CD14-positive monocyte (primary cell): ENCODE results near the gene GH1. TPM values are rescaled to one million over a fixed set of nuclear protein-coding genes. Genes with fewer than 3 reads are reported as not detected.
"Not testable (repeated sequence)": the region's sequence is repeated elsewhere in the genome, so short reads cannot be mapped to it uniquely, and the experiment has no call there.

Experiments
- DNase-seq, 3 donors: peaks; one replicate each; pipeline ENCODE4 v3.0.0-alpha.2; 2011 to 2022
- H2AFZ ChIP-seq: 2 replicates; pipeline ENCODE4 v1.6.0; 2012; ENCODE audit warnings: mild to moderate bottlenecking, low read depth, low read length, inconsistent platforms; ENCODE audit not compliant: insufficient read depth, poor library complexity, severe bottlenecking
- H3K27ac ChIP-seq, 2 donors: 1 replicate in 1 of 2; 2 replicates in 1 of 2; pipeline ENCODE4 v1.5.1; 2012 to 2013; ENCODE audit warnings: low read length in 2 of 2, control low read depth in 1 of 2, inconsistent platforms in 1 of 2, low read depth in 1 of 2, mild to moderate bottlenecking in 1 of 2
- H3K27me3 ChIP-seq, 2 donors: one replicate each; pipeline versions ENCODE4 v1.6.0 to v1.6.1; 2011 to 2013; ENCODE audit warnings: low read length in 2 of 2; ENCODE audit not compliant: control insufficient read depth in 2 of 2, insufficient read depth in 2 of 2
- H3K36me3 ChIP-seq, 2 donors: replicated peaks in 1 of 2; 1 replicate in 1 of 2; 2 replicates in 1 of 2; pipeline versions ENCODE4 v1.5.1 to v1.6.1; 2012 to 2013; ENCODE audit warnings: low read length in 2 of 2, control low read depth in 1 of 2, inconsistent platforms in 1 of 2, mild to moderate bottlenecking in 1 of 2; ENCODE audit not compliant: insufficient read depth in 2 of 2, control insufficient read depth in 1 of 2
- H3K4me1 ChIP-seq, 2 donors: 1 replicate in 1 of 2; 2 replicates in 1 of 2; pipeline versions ENCODE4 v1.5.1 to v1.6.1; 2012 to 2013; ENCODE audit warnings: low read length in 2 of 2, control low read depth in 1 of 2, inconsistent platforms in 1 of 2, mild to moderate bottlenecking in 1 of 2, moderate library complexity in 1 of 2; ENCODE audit not compliant: insufficient read depth in 2 of 2, control insufficient read depth in 1 of 2
- H3K4me2 ChIP-seq: replicated peaks from 2 replicates; pipeline ENCODE3; 2012; ENCODE audit warnings: low read length, moderate library complexity, mild to moderate bottlenecking; ENCODE audit not compliant: poor library complexity, severe bottlenecking; ENCODE audit errors: extremely low read depth
- H3K4me3 ChIP-seq, 3 experiments: fragments of 200-600 bp in 1 of 3; sonication (generic) in 1 of 3; replicated peaks in 1 of 3; 1 replicate in 2 of 3; 2 replicates in 1 of 3; pipeline ENCODE4 v1.5.1; 2011 to 2013; ENCODE audit warnings: low read length in 3 of 3, mild to moderate bottlenecking in 3 of 3, control low read depth in 2 of 3, low read depth in 2 of 3, inconsistent platforms in 1 of 3, moderate library complexity in 1 of 3
- H3K79me2 ChIP-seq: 2 replicates; pipeline ENCODE4 v1.6.0; 2012; ENCODE audit warnings: mild to moderate bottlenecking, control low read depth, inconsistent platforms, low read length, moderate library complexity; ENCODE audit not compliant: insufficient read depth
- H3K9ac ChIP-seq: 2 replicates; pipeline ENCODE4 v1.6.0; 2017; ENCODE audit warnings: low read length, mild to moderate bottlenecking; ENCODE audit not compliant: insufficient read depth, poor library complexity, severe bottlenecking
- H3K9me3 ChIP-seq, 2 donors: replicated peaks in 1 of 2; 1 replicate in 1 of 2; 2 replicates in 1 of 2; pipeline versions ENCODE4 v1.5.1 to v1.6.1; 2012 to 2013; ENCODE audit warnings: low read length in 2 of 2, control low read depth in 1 of 2; ENCODE audit not compliant: control insufficient read depth in 1 of 2, insufficient read depth in 1 of 2
- H4K20me1 ChIP-seq: 2 replicates; pipeline ENCODE4 v1.6.0; 2012; ENCODE audit warnings: mild to moderate bottlenecking, low read length, control low read depth, moderate library complexity; ENCODE audit not compliant: insufficient read depth
- H3K27ac Mint-ChIP-seq, 7 donors: one replicate each; pipeline ENCODE4 v1.8.0; 2020; ENCODE audit warnings: mild to moderate bottlenecking in 7 of 7, mixed read lengths in 7 of 7, moderate library complexity in 6 of 7, inconsistent platforms in 2 of 7
- H3K27me3 Mint-ChIP-seq, 3 donors: one replicate each; pipeline ENCODE4 v1.8.0; 2021 to 2022; ENCODE audit warnings: low read depth in 3 of 3, mild to moderate bottlenecking in 3 of 3, mixed read lengths in 3 of 3, moderate library complexity in 3 of 3, inconsistent platforms in 1 of 3
- H3K36me3 Mint-ChIP-seq, 2 donors: one replicate each; pipeline ENCODE4 v1.8.0; 2020; ENCODE audit warnings: mixed read lengths in 2 of 2, inconsistent platforms in 1 of 2, mild to moderate bottlenecking in 1 of 2
- H3K4me1 Mint-ChIP-seq: one replicate; pipeline ENCODE4 v1.8.0; 2020; ENCODE audit warnings: mild to moderate bottlenecking, mixed read lengths
- H3K4me3 Mint-ChIP-seq, 2 donors: one replicate each; pipeline ENCODE4 v1.8.0; 2020; ENCODE audit warnings: mild to moderate bottlenecking in 2 of 2, mixed read lengths in 2 of 2, moderate library complexity in 1 of 2
- H3K9me3 Mint-ChIP-seq, 7 donors: one replicate each; pipeline ENCODE4 v1.8.0; 2020 to 2022; ENCODE audit warnings: mixed read lengths in 7 of 7, mild to moderate bottlenecking in 6 of 7, moderate library complexity in 6 of 7, inconsistent platforms in 2 of 7
- WGBS: methylation state at CpG from one replicate; pipeline ENCODE4 v1.1.5; 2013; ENCODE audit warnings: missing lambda C conversion rate; ENCODE audit not compliant: insufficient coverage; 5-methylcytosine and 5-hydroxymethylcytosine counted together
- intact Hi-C, 2 donors: fragments of 100-400 bp; cut with micrococcal nuclease; formaldehyde crosslinking; loops; one replicate each; pipeline versions ENCODE4 v1.15.0 to v1.15.1; 2023
- polyA plus RNA-seq, 3 donors: library from polyadenylated mRNA; depleted of rRNA in 1 of 3; unstranded in 2 of 3; stranded (reverse) in 1 of 3; fragments of 300-500 nt in 2 of 3; fragments of >200 nt in 1 of 3; fragmentation: Illumina TruSeq in 2 of 3; gene quantifications; 1 replicate in 2 of 3; 2 replicates in 1 of 3; pipeline ENCODE4 v1.2.3, GENCODE V29; 2012 to 2021
- TF ChIP-seq, protein P1 (sequence below): fragments of 200-600 bp; IDR thresholded peaks from one replicate; pipeline ENCODE4 v1.8.0; 2022; ENCODE audit warnings: antibody characterized with exemption, mild to moderate bottlenecking

GH1 gene
- polyA plus RNA-seq, 3 donors, result not detected

GRCh38 chr17:63911041-63911635 is 7.5 kb downstream of the GH1 start, which contains the start of gene CSHL1:
CSHL1 (minus strand) TSS chr17:63911258; CDS start chr17:63911196, 62 bp downstream.
- intact Hi-C loops, result loop anchor here in 1 of 2 donors (10.0 kb wide), 1 partner anchor 114 kb away; the partner anchor contains the start of gene ICAM2
- Histone ChIP-seq H3K4me1 (no peaks in the 10 kb centered on the region), H3K9me3 (no peaks in the 10 kb centered on the region), H4K20me1 (no peaks in the 10 kb centered on the region), H3K36me3 (no peaks in the 10 kb centered on the region), H3K79me2 (no peaks in the 10 kb centered on the region), H3K4me3 (no peak within 1 kb of the TSS), H3K4me2 (no peak within 1 kb of the TSS), H2AFZ (no peak within 1 kb of the TSS), H3K27me3 (no peaks in the 10 kb centered on the region), H3K27ac (no peak within 1 kb of the TSS), H3K9ac (no peak within 1 kb of the TSS)
- H3K9me3 Mint-ChIP-seq, result peaks cover 0 to 2% (median 0%) of the 10 kb centered on the region in 7 donors
- H3K36me3 Mint-ChIP-seq, result no peaks in the 10 kb centered on the region
- TF ChIP-seq, protein P1, sequence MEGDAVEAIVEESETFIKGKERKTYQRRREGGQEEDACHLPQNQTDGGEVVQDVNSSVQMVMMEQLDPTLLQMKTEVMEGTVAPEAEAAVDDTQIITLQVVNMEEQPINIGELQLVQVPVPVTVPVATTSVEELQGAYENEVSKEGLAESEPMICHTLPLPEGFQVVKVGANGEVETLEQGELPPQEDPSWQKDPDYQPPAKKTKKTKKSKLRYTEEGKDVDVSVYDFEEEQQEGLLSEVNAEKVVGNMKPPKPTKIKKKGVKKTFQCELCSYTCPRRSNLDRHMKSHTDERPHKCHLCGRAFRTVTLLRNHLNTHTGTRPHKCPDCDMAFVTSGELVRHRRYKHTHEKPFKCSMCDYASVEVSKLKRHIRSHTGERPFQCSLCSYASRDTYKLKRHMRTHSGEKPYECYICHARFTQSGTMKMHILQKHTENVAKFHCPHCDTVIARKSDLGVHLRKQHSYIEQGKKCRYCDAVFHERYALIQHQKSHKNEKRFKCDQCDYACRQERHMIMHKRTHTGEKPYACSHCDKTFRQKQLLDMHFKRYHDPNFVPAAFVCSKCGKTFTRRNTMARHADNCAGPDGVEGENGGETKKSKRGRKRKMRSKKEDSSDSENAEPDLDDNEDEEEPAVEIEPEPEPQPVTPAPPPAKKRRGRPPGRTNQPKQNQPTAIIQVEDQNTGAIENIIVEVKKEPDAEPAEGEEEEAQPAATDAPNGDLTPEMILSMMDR, result no peak
- peaks cover 8% of the 10 kb centered on the region for H3K4me1 Mint-ChIP-seq
- no peak for DNase-seq
- H3K27ac Mint-ChIP-seq, result peak within 1 kb of the TSS in 2 of 7 donors; percentile 6 to 50
- WGBS, result 93% methylated on average over 12 of the region's 15 CpGs
- peaks cover 1 to 8% (median 2%) of the 10 kb centered on the region in 3 donors for H3K27me3 Mint-ChIP-seq
- H3K4me3 Mint-ChIP-seq, result no peak within 1 kb of the TSS

DNA sequence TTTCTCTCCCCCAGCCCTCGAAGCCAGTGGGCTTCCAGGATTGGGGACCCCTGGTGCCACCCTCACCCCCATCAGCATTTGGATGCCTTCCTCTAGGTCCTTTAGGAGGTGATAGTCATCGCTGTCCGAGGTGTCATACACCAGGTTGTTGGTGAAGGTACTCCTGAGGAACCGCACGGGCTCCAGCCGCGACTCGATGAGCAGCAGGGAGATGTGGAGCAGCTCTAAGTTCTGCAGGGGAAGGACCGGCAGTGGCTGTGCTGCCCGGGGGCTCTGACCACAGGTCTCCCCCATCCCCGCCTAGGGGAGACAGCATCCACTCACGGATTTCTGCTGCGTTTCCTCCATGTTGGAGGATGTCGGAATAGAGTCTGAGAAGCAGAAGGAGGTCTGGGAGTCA is 8.5 kb downstream of the GH1 start:
- H3K4me1 Mint-ChIP-seq, result no peaks in the 10 kb centered on the region
- H3K9me3 ChIP-seq, result no peaks in the 10 kb centered on the region
- peaks cover 1 to 8% (median 2%) of the 10 kb centered on the region in 3 donors for H3K27me3 Mint-ChIP-seq
- H3K4me1 ChIP-seq, result no peaks in the 10 kb centered on the region
- no peaks in the 10 kb centered on the region for H3K36me3 Mint-ChIP-seq
- H3K79me2 ChIP-seq, result no peaks in the 10 kb centered on the region
- no peak overlapping the region for H3K9ac ChIP-seq
- H3K4me2 ChIP-seq, result no peak overlapping the region
- no peak overlapping the region for H3K4me3 Mint-ChIP-seq
- no peak overlapping the region for H3K4me3 ChIP-seq
- no peak for DNase-seq
- intact Hi-C loops, result loop anchor here in 1 of 2 donors (10.0 kb wide), 1 partner anchor 115 kb away; the partner anchor contains the start of gene ICAM2
- WGBS, result 95% methylated on average over 10 of the region's 14 CpGs
- H3K27ac Mint-ChIP-seq, result no peak overlapping the region
- no peaks in the 10 kb centered on the region for H3K27me3 ChIP-seq
- H4K20me1 ChIP-seq, result no peaks in the 10 kb centered on the region
- H3K9me3 Mint-ChIP-seq, result peaks cover 0 to 2% (median 0%) of the 10 kb centered on the region in 7 donors
- no peaks in the 10 kb centered on the region for H3K36me3 ChIP-seq
- no peak overlapping the region for H2AFZ ChIP-seq
- TF ChIP-seq, protein P1, result no peak
- H3K27ac ChIP-seq, result no peak overlapping the region

- intact Hi-C loops, H3K36me3 Mint-ChIP-seq, H3K4me3 Mint-ChIP-seq, H3K4me2 ChIP-seq, H2AFZ ChIP-seq, H3K9ac ChIP-seq, H3K27me3 ChIP-seq, H3K4me1 ChIP-seq, H3K9me3 ChIP-seq, H3K79me2 ChIP-seq, H3K9me3 Mint-ChIP-seq, H3K27me3 Mint-ChIP-seq, H3K4me3 ChIP-seq, H3K27ac ChIP-seq, DNase-seq, H3K4me1 Mint-ChIP-seq, H3K36me3 ChIP-seq, H4K20me1 ChIP-seq, H3K27ac Mint-ChIP-seq: not testable (repeated sequence)
- 99% methylated on average over 7 of the region's 10 CpGs for WGBS
Measured at GRCh38 chr17:63909586-63909985, 9.1 kb downstream of the GH1 start.
